Measurements from ENCODE around the gene TPGS2.
"Not testable (repeated sequence)": the region's sequence is repeated elsewhere in the genome, so short reads cannot be mapped to it uniquely, and the experiment has no call there.

The TPGS2 gene

GRCh38 chr18:36821681-36822080 lies 7.1 kb downstream of the TPGS2 start:
- no peak for DNase-seq (ENCODE audit: low read depth in 3 of 3)

- DNase-seq (ENCODE audit: low read depth in 3 of 3) = no peak
Measured at GRCh38 chr18:36819621-36820020, 9.2 kb downstream of the TPGS2 start.

DNA sequence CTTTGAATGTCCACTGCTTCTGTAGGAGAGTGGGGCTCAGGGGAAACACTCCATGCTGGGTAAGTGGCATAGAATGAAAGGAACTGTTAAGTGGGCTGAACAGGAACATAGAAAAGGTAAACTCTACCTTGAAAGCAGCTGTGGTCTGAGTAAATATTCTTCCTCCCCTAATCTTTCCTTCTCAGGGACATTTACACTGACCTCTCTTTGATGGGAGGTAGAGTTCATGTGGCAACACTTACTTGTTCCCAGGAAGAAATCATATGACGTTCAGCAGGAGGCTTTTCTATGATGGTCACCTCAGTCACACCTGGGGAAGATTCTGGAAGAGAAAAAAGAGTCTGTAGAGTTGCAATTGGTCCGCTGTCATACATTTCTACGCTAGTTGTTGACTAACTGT lies 10.2 kb downstream of the TPGS2 start:
- DNase-seq (ENCODE audit: low read depth in 3 of 3) = no peak

DNA sequence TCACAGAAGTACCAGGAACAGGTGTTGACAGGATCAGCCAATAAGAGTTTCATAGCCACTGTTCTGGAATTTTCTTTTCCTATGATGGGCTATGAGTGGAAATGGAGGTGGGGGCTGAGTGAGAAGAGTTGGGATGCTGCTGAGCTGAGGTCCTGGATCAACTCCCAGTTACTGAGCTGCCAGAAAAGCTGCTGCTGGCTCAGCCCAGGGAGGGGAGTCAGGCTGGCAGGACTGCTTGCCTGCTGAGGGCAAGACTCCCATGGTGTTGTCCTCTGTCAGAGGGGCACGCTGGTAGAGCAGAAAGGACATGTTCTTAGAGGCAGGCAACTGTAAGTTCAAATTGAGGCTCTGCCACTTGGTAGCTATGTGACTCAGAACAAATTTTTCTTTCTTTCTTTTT lies 11.8 kb downstream of the TPGS2 start:
- no peak for DNase-seq (ENCODE audit: low read depth in 3 of 3)

GRCh38 chr18:36816096-36816495 lies 12.7 kb downstream of the TPGS2 start:
- DNase-seq (ENCODE audit: low read depth in 3 of 3) = not testable (repeated sequence)

DNA sequence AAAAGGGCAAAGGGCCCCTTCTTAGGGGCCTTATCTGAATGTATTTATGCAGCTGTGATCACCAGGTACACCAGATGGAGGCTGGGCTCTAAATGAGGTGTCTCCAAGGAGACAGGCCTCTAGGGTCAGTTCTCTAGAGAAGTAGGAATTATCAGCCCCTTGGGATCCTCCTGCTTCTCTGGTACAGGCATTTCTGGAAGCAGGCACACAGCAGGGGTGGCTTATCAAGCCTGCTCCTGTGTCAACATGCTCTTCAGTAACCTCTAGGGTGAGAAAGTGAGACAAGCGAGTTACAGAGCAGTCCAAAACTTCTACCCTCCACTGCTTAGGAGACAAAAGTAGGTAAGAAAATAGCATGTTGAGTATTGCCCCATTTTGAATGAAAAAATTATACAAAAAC lies 13.8 kb downstream of the TPGS2 start:
- no peak for DNase-seq (ENCODE audit: low read depth in 3 of 3)

DNA sequence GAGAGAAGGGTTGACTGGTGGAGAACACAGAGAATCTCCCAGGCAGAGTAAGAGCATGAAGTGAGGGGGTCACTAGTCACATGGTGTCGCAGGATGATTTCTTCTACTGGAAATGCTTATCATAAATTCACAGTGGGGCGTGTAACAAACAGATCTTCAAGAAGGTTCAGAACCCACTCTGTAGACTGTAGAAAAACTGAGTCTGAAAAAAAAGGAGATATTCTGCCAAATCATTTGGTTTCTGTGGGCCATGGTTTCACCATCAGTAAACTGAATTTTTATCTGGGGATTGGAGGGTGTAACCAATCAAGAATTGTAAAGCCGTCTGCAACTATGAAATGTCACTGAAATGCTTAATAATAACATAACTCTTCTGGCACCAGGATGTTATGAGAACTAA lies 15.0 kb downstream of the TPGS2 start:
- DNase-seq (ENCODE audit: low read depth in 3 of 3) = no peak

GRCh38 chr18:36813101-36813775 lies 15.6 kb downstream of the TPGS2 start:
- DNase-seq (ENCODE audit: low read depth in 3 of 3) = no peak

DNA sequence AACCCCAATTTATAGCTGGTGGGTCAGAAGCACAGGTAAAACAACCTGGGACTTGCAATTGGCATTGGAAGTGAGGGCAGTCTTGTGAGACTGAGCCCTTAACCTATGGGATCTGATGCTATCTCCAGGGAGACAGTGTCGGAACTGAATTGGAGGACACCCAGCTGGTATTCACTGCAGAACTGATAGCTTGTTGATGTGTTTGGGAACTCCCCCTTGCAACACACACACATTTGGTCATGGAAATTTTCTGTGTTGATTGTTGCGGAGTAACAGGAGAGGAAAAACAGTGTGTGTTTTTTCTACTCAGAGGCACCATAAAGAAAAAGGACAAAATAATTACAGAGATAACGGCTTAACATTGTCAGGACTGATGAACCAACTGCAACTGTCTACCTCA lies 16.1 kb downstream of the TPGS2 start:
- DNase-seq (ENCODE audit: low read depth in 3 of 3) = no peak

- no peak for DNase-seq (ENCODE audit: low read depth in 3 of 3)
Measured at GRCh38 chr18:36811955-36812354, 16.8 kb downstream of the TPGS2 start.

- no peak for DNase-seq (ENCODE audit: low read depth in 3 of 3)
Measured at GRCh38 chr18:36811430-36811829, 17.4 kb downstream of the TPGS2 start.

- peak in 1 of 3 donors; percentile 1 for DNase-seq (ENCODE audit: low read depth in 3 of 3)
Measured at GRCh38 chr18:36809590-36810381, 19.0 kb downstream of the TPGS2 start.

DNA sequence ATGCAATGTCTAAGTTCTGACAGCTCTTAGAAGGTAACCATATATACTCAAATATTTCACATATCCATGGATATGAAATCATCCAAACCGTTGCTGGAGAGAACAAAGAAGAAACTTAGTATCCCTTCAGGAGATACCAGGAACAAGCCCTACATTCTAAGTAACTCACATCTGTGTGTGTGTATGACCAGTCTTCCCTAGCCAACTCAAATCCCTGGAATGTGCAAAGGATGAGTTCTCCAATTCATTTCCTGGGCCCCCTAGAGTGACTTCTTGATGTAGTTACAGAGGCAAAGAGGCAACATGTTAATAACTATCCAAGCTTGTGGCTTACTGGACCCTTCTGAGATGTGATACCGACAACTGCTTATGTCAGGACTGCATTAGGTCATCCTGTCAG lies 20.1 kb downstream of the TPGS2 start:
- no peak for DNase-seq (ENCODE audit: low read depth in 3 of 3)

- DNase-seq (ENCODE audit: low read depth in 3 of 3) = no peak
Measured at GRCh38 chr18:36805105-36805504, 23.7 kb downstream of the TPGS2 start.

GRCh38 chr18:36798738-36799473 lies 29.9 kb downstream of the TPGS2 start:
- no peak for DNase-seq (ENCODE audit: low read depth in 3 of 3)

- DNase-seq (ENCODE audit: low read depth in 3 of 3) = no peak
Measured at GRCh38 chr18:36792634-36793283, 36.0 kb downstream of the TPGS2 start.

DNA sequence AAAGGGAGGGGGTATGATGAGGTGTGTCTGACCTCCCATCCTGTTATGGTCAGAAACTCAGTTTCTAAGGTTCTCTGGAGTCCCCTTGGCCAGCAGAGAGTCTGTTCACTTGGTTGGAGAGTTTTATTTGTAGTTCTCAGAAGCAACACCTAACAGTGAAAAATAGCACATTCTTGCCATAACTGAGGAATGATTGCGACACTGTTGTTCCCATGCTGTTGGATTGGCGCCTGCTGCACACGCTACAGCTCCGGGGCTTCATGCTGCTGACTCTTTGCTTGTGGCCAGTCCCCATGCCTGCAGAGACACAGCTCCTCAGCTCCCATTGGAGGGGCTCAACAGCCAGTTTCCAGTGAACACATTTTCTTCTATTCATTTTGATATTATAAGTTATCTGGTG lies 42.1 kb downstream of the TPGS2 start:
- DNase-seq (ENCODE audit: low read depth in 3 of 3) = no peak

DNA sequence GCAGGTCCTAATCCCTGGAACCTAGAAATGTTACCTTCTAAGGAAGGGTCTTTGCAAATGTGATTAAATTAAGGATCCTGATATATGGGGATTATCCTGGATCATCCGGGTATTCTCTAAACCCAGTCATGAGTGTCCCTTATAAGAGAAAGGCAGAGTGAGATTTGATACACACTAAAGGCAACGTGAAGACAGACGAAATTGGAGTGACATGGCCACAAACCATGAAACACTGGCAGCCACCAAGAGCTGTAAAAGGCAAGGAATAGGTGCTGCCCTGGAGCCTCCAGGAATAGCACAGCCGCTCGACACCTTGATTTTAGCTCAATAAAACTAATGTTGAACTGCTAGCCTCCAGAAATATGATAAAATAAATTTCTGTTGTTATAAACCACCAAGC lies 45.0 kb downstream of the TPGS2 start:
- DNase-seq (ENCODE audit: low read depth in 3 of 3) = no peak

GRCh38 chr18:36782710-36783109 lies 46.1 kb downstream of the TPGS2 start:
- no peak for DNase-seq (ENCODE audit: low read depth in 3 of 3)

DNA sequence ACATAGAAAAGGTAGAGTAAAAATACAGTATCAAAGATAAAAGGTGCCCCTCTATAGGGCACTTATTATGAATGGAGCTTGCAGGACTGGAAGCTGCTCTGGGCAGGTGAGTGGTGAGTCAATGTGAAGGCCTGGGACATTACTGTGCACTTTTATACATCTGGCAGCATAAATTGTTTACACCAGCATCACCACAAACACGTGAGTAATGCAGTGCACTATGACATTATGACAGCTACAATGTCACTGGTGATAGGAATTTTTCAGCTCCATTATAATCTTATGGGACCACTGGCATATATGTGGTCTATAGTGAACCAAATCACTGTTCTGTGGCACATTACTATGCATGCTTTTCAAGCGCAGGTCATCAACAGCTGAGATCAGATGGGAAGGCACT lies 48.1 kb downstream of the TPGS2 start:
- DNase-seq (ENCODE audit: low read depth in 3 of 3) = no peak

DNA sequence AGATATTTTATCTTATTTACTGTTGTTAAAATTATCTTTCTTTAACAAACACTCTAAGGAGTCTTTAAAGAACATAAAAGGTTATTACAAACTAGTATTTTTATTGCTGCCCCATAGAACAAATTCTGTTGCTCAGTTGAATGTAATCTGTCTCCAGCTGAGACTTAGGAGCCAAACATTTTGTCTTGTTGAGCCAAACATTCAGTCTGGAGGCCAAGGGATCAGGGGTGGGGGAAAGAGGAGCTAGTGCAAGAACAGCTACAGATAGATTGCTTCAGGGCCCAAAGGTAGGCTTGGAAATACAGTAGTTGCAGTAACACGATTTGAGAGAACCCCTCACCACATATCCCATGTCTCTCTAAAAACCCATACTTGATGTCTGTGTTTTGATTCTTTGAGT lies 51.2 kb downstream of the TPGS2 start:
- DNase-seq (ENCODE audit: low read depth in 3 of 3) = no peak

DNA sequence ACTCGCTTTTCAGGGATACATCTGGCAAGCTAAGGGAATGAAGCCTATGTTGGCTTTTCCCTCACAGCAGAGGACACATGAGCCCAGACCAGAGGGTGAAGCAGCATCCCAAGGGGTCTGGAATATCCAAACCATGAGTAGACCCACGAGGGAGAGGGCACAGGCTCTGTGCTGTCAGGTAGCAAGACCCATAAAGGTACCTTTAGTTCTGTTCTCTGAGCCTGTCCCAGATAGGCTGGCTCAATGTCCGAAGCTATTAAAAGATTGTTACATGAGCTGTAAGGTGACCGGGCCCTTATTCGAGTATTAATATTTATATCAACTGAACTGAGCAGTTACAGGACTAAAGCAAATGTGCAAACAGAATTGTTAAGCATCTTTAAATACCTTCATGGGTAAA lies 52.2 kb downstream of the TPGS2 start:
- no peak for DNase-seq (ENCODE audit: low read depth in 3 of 3)
